Stromal cell of bone marrow (primary cell): Measurements from ENCODE around the gene HMCN2.

ENCODE experiments used
- DNase-seq: peaks from one replicate; pipeline ENCODE4 v3.0.0-alpha.2; 2012; ENCODE audit warnings: low read depth

The HMCN2 gene

GRCh38 chr9:130454096-130454811 lies 188.7 kb downstream of the HMCN2 start:
- no peak for DNase-seq

GRCh38 chr9:130454812-130455325 lies 189.3 kb downstream of the HMCN2 start:
- DNase-seq, result no peak

GRCh38 chr9:130458027-130458803 lies 192.7 kb downstream of the HMCN2 start:
- no peak for DNase-seq

- no peak for DNase-seq
Measured at GRCh38 chr9:130458804-130459067, 193.2 kb downstream of the HMCN2 start.

GRCh38 chr9:130459151-130459550 lies 193.6 kb downstream of the HMCN2 start:
- no peak for DNase-seq

GRCh38 chr9:130459941-130460669 lies 194.5 kb downstream of the HMCN2 start:
- DNase-seq, result no peak

GRCh38 chr9:130461218-130461630 lies 195.7 kb downstream of the HMCN2 start:
- DNase-seq, result no peak

GRCh38 chr9:130461731-130462130 lies 196.2 kb downstream of the HMCN2 start:
- DNase-seq, result no peak

GRCh38 chr9:130462685-130463540 lies 197.4 kb downstream of the HMCN2 start:
- no peak for DNase-seq

- no peak for DNase-seq
Measured at GRCh38 chr9:130463763-130464745, 198.5 kb downstream of the HMCN2 start.

GRCh38 chr9:130465383-130466096 lies 200.0 kb downstream of the HMCN2 start:
- no peak for DNase-seq

GRCh38 chr9:130466537-130467217 lies 201.1 kb downstream of the HMCN2 start:
- no peak for DNase-seq

- no peak for DNase-seq
Measured at GRCh38 chr9:130467316-130467715, 201.8 kb downstream of the HMCN2 start.

- DNase-seq, result no peak
Measured at GRCh38 chr9:130468566-130468965, 203.0 kb downstream of the HMCN2 start.

- no peak for DNase-seq
Measured at GRCh38 chr9:130470269-130470668, 204.7 kb downstream of the HMCN2 start.

- no peak for DNase-seq
Measured at GRCh38 chr9:130470950-130471349, 205.4 kb downstream of the HMCN2 start.

GRCh38 chr9:130471411-130472183 lies 206.0 kb downstream of the HMCN2 start:
- DNase-seq, result no peak

GRCh38 chr9:130472184-130472705 lies 206.7 kb downstream of the HMCN2 start:
- DNase-seq, result no peak
